Measurements from ENCODE around the gene PACS2. TPM values are rescaled to one million over a fixed set of nuclear protein-coding genes. Genes with fewer than 3 reads are reported as not detected.
A peak's percentile ranks its signal among the peaks of the same experiment; 100 is the strongest.

The PACS2 gene
- total and polyA plus RNA-seq, 2 of the 4 experiments (the other 2 are of a cell fraction) = 15.6 to 32.2 TPM

GRCh38 chr14:105397350-105397931, 82.9 kb downstream of the PACS2 start (continued):
- TF ChIP-seq BHLHE40 (IDR thresholded peaks at IDR 0.05; ENCODE audit: low read depth, low read length) = no peak
- TF ChIP-seq MAZ (IDR thresholded peaks at IDR 0.05; ENCODE audit: borderline replicate concordance, low read depth, low read length) = no peak
- TF ChIP-seq MXI1 (IDR thresholded peaks at IDR 0.05; ENCODE audit: borderline replicate concordance, low read depth, low read length) = no peak
- no peak for TF ChIP-seq POLR2A (IDR thresholded peaks at IDR 0.05; ENCODE audit: low read depth, low read length)

- Histone ChIP-seq H2AFZ (replicated peaks; ENCODE audit: low read length, poor library complexity) (peak within 1 kb of the TSS; percentile 99), H3K27me3 (ENCODE audit: control insufficient read depth, insufficient read depth, low read length) (no peaks in the 10 kb centered on the region), H4K91ac (ENCODE audit: insufficient read depth, low read depth, low read length) (peak within 1 kb of the TSS; percentile 85), H3K79me1 (ENCODE audit: low read depth in 1 of 2, low read length in 2 of 2) (peaks cover 22 to 30% of the 10 kb centered on the region in 2 experiments), H3K9me1 (ENCODE audit: insufficient read depth, low read length) (no peaks in the 10 kb centered on the region), H3K4me3 (ENCODE audit: insufficient read depth, low read depth, low read length) (peak within 1 kb of the TSS; percentile 90), H4K8ac (ENCODE audit: low read depth in 2 of 2, low read length in 2 of 2) (peak within 1 kb of the TSS; percentile 93 to 98), H2BK120ac (ENCODE audit: low read depth, low read length) (peak within 1 kb of the TSS; percentile 0; the same call in 1 of the 2 replicates), H3K56ac (ENCODE audit: extremely low read depth, insufficient read depth, low read length) (peak within 1 kb of the TSS; percentile 57), H3K27ac (ENCODE audit: insufficient read depth, low read length) (peak within 1 kb of the TSS; percentile 97), H2AK5ac (ENCODE audit: low read depth, low read length) (peak within 1 kb of the TSS; percentile 84), H3K4ac (ENCODE audit: low read depth, low read length) (peak within 1 kb of the TSS; percentile 91), H2BK5ac (ENCODE audit: low read depth, low read length, poor library complexity, severe bottlenecking) (peak within 1 kb of the TSS; percentile 92), H3K14ac (replicated peaks; ENCODE audit: low read depth, low read length) (peak within 1 kb of the TSS; percentile 91), H2AK9ac (replicated peaks; ENCODE audit: low read depth, low read length, poor library complexity) (peak within 1 kb of the TSS; percentile 100), H3K36me3 (ENCODE audit: control insufficient read depth, insufficient read depth, low read length) (peaks cover 15% of the 10 kb centered on the region), H2BK20ac (ENCODE audit: low read depth, low read length) (peak within 1 kb of the TSS; percentile 35; the same call in 1 of the 2 replicates), H3K9me3 (ENCODE audit: control insufficient read depth, insufficient read depth, low read length) (peaks cover 9% of the 10 kb centered on the region), H3K18ac (ENCODE audit: low read depth, low read length) (peak within 1 kb of the TSS; percentile 86; the same call in 1 of the 2 replicates), H4K5ac (ENCODE audit: low read depth, low read length) (peak within 1 kb of the TSS; percentile 99), H2BK15ac (ENCODE audit: low read depth, low read length) (no peak within 1 kb of the TSS; the same call in 2 of the 3 replicates), H3K4me2 (ENCODE audit: low read depth, low read length) (peak within 1 kb of the TSS; percentile 96), H3K9ac (ENCODE audit: low read depth, low read length) (peak within 1 kb of the TSS; percentile 82), H3K23ac (ENCODE audit: low read depth, low read length) (peak within 1 kb of the TSS; percentile 93), H3K4me1 (ENCODE audit: control insufficient read depth, insufficient read depth, low read length) (peaks cover 5% of the 10 kb centered on the region; the same call in 1 of the 2 replicates), H4K20me1 (ENCODE audit: insufficient read depth, low read length) (no peaks in the 10 kb centered on the region)
- in situ Hi-C loops (cut with MboI; ENCODE audit: low sequenced_read_pairs) (no loop called here), dilution Hi-C loops (cut with HindIII; ENCODE audit: low sequenced_read_pairs, unreplicated experiment) (no loop called here), intact Hi-C loops (cut with micrococcal nuclease) (no loop called here)
- WGBS, 2 experiments (ENCODE audit: extremely low coverage in 2 of 2, insufficient read length in 1 of 2) = 4% methylated on average over 36 of the region's 77 CpGs; no CpG with 5 or more reads in 1 of the 2 experiments
- no TSS peak for BruUV-seq (replicated peaks)
- ATAC-seq (ENCODE audit: low read depth) (peak; percentile 97), DNase-seq (peak; percentile 64)
- ChIA-PET CTCF (no interaction called here), POLR2A (ENCODE audit: unreplicated experiment) (interaction anchor here (0.5 kb wide), 1 partner anchor 703 kb away, joined by 5 read pairs; no protein-coding TSS in a partner anchor)
- TF ChIP-seq RCOR1 (IDR thresholded peaks at IDR 0.05; ENCODE audit: insufficient replicate concordance, low read length) (no peak), CTCF (conservative IDR thresholded peaks at IDR 0.05; ENCODE audit: low read depth, low read length) (peak; percentile 26), MXI1 (IDR thresholded peaks at IDR 0.05; ENCODE audit: borderline replicate concordance, low read depth, low read length) (peak; percentile 26; the same call in 1 of the 2 replicates), CEBPB (IDR thresholded peaks at IDR 0.05; ENCODE audit: low read depth, low read length) (no peak), MAZ (IDR thresholded peaks at IDR 0.05; ENCODE audit: borderline replicate concordance, low read depth, low read length) (peak; percentile 73; the same call in 1 of the 2 replicates), FOS (IDR thresholded peaks at IDR 0.05; ENCODE audit: low read depth, low read length) (no peak), SMC3 (IDR thresholded peaks at IDR 0.05; ENCODE audit: low read depth, low read length) (no peak), ELK1 (IDR thresholded peaks at IDR 0.05; ENCODE audit: borderline replicate concordance, low read depth, low read length) (no peak), POLR2A (IDR thresholded peaks at IDR 0.05; ENCODE audit: low read depth, low read length) (peak; percentile 72), NFE2L2 (IDR thresholded peaks at IDR 0.05; ENCODE audit: low read depth, low read length) (no peak)
Measured at GRCh38 chr14:105398044-105398725, 83.6 kb downstream of the PACS2 start, which contains the start of gene TEX22. Gene TEX22 (plus strand): TSS chr14:105398538. CDS start chr14:105399341, 803 bp downstream.

Measured in IMR-90 (cell line).